Measurements from ENCODE around the gene CDC34.

GRCh38 chr19:517721-518597 lies 13.6 kb upstream of the CDC34 start:
- TF ChIP-seq ZNF396 (CRISPR knock-in tag; IDR thresholded peaks at IDR 0.05; ENCODE audit: borderline replicate concordance) (no peak), NFYB (CRISPR knock-in tag; conservative IDR thresholded peaks at IDR 0.05; ENCODE audit: low read depth) (no peak), CREB1 (CRISPR knock-in tag; IDR thresholded peaks at IDR 0.05) (no peak), USF2 (CRISPR knock-in tag; IDR thresholded peaks at IDR 0.05) (no peak), CTCF (IDR thresholded peaks at IDR 0.05) (no peak), ZBTB21 (CRISPR knock-in tag; IDR thresholded peaks at IDR 0.05; ENCODE audit: borderline replicate concordance) (no peak), NR2C2 (CRISPR knock-in tag; IDR thresholded peaks at IDR 0.05) (no peak), SP1 (CRISPR knock-in tag; conservative IDR thresholded peaks at IDR 0.05) (no peak)
